RPMI8226 (cell line): Measurements from ENCODE around the gene ZCCHC8.
"Not testable (repeated sequence)": the region's sequence is repeated elsewhere in the genome, so short reads cannot be mapped to it uniquely, and the experiment has no call there.

Source experiments
- DNase-seq: peaks from one replicate; pipeline ENCODE4 v3.0.0-alpha.2; 2015

Gene ZCCHC8

DNA sequence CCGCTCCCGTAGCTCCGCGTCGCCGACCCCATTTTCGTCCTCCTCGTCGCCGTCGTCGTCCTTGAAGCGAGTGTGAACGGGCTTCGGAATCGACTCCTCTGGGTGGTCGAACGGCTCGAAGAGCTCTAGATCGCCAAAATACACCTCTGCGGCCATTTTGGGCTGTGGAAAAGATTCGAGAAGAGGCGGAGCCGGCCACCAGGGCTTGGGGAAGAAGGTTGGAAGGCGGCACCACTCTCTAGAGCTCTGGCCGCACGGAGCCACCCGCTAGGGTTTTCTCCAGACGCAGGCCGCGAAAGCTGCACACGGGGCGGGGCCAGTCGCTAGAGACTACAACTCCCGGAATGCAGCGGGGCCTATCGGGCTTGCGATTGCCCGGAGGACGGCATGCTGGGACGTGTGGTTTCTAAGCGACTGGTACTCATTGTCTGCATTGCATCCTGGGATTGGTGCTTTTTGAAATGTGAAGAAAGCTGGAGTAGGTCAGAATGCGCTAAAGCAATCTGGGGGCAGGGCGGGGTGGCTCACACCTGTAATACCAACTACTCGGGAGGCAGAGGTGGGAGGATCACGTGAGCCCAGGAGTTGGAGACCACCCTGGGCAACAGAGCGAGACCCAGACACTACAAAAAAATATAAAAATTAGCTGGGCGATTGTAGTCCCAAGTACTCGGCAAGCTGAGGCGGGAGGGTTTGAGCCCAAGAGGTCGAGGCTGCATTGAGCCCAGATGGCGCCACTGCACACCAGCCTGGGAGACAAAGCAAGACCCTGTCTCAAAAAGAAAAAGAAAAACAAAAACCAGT lies at the start of gene ZCCHC8:
Gene ZCCHC8 (minus strand): TSS at position 248 of the 804 bp plus-strand sequence. CDS start 92 bp downstream, at position 156.
- DNase-seq: peak; percentile 99

DNA sequence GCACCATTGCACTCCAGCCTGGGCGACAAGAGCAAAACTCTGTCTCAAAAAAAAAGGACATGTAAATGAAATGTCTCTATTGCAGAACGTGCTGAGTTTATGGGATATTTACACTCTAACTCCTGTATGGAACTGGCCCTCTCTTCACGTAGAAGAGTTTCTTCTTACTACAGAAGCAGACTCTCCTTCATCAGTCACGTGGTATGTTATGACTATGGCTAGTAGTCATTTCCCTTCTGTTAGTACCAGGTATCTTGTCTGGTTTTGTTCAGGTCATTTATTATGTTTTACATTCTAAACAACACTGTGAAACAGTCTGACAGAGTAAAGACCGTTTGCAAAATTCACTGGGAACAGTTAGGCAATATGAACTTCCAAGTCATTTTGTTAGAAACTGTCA lies 46.6 kb upstream of the ZCCHC8 start:
- DNase-seq: no peak

DNA sequence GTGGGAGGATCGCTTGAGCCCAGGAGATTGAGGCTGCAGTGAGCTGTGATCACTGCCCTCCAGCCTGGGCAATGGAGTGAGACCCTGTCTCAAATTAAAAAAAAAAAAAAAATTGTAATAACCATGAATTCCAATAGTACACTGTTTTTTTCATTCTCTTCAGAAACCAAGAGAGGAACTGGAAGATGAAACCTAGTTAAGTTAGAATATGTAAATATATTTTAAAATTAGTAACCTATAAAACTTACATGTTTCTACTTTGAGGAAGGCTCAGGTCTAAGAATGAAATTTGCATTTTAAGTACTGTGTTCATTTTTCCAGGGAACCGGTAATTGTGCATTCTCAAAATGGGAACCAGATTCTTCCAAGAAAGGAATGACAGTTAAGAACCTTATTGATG lies 45.1 kb upstream of the ZCCHC8 start:
- no peak for DNase-seq

DNA sequence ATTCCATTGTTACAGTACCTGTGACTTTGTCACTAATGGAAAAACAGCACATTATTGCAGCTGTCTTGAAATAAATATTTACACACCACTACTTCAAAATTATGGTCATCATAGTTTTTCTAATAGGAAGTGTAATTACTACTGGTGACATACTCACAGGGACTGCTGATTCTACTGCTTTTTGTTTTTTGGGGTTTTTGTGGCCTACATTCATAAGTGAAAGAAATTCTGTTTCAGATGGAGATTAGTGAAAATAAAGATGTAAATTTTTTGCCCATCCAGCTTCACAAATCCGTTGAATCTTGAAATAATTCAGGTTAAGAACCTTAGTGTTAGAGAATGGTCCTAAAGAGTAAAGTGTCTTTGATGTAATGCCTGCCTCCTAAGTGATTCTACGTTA lies 43.8 kb upstream of the ZCCHC8 start:
- DNase-seq: no peak

DNA sequence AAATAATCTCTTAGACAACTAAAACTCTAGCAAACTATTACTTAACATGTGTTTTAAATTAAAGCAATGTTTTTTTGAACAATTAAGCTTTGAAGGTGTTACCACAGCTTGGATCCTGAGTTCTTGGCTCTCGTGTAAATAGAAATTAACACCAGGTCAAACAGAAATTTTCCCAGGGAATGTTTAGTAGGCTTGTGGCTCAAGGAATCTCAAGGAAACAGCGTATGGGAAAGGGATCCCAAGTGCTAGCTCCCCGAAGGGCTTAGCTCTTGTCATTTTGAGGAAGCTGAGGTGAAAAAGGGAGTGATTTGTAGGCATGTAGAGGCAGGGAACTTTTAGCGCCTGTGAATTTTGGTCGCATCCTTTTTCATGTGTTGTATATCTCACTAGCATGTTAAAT lies 37.8 kb upstream of the ZCCHC8 start:
- no peak for DNase-seq

DNA sequence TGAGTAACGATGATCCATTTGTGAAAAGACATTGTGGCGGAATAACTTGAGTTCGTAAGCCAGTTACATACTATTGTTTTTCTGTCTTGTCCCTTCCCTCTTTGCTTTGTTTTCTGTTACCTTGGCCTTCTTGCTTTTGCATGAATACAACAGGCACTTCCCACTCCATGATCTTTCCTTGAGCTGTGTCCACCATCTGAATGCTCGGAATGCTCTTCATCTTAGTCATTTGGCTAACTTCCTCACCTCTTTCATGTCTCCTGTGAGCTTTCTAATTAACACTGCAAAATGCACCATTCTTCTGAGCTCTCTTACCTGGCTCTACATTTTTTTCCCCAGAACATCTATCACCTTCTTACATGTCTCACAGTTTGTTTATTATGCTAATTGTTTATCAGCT lies 36.3 kb upstream of the ZCCHC8 start:
- no peak for DNase-seq

DNA sequence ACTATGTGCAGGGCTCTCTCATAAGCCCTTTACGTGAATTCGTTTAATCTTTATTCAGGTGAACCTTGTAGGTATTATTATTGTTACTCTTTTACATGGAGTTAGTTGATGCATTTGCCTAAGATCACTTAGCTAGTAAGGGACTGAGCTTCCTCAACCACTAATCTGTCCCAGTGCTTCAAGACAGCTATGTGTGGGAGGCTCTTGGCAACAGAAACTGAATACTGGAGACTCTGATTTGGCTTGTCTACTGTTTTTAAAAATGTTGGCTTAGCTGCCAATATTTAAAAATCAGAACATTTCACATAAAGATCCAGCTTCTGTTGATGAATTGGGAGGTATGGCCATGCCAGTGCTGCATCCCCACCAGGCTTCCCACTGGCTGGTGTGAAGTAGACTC lies 33.1 kb upstream of the ZCCHC8 start:
- no peak for DNase-seq

DNA sequence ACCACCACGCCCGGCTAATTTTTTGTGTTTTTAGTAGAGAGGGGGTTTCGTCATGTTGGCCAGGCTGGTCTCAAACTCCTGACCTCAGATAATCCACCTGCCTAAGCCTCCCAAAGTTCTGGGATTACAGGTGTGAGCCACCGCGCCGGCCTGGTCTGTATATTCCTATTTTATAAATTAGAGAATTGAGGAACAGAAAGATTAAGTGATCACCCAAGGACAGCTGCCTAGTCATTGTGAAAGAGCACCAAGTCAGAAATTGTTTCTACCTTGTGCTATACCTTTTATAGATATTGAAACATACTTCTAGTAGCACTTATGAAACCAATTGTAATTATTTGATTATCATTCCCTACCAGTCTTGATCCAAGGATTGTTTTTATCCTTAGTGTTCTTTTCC lies 28.3 kb upstream of the ZCCHC8 start:
- DNase-seq: no peak

DNA sequence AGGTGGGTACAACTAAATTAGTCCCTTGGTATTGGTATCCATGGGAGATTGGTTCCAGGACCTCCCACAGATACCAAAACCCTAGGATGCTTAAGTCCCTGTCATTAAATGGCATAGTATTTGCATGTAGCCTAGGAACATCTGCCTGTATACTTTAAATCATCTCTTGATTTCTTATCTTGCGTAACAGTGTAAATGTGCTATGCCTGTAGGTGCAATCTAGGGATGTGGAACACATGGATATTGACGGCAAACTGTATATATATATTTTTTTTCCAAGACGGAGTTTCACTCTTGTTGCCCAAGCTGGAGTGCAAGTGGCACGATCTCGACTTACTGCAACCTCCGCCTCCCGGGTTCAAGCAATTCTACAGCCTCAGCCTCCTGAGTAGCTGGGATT lies 27.9 kb upstream of the ZCCHC8 start:
- no peak for DNase-seq

DNA sequence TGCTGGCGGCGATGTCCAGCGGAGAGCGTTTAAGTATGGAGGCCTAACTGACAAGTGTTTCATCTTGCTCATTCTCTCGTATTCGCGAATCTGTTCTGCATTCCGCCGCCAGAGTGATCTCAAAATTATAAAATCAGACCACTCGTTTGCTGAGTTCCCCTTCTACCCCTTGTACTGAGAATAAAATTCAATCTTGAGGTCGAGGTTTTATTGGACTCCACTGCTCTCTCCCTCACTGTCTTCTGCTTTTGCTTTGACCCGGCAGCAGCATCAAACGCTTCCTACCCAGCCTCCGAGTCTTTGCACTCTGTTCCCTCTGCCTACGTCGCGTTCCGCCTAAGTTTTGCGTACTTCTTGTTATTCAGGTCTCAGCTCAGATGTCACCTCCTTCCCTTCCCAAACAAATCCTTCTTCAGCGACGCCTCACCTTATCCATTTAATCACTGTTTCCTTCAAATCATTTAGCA lies 26.8 kb upstream of the ZCCHC8 start:
- peak; percentile 49 for DNase-seq

DNA sequence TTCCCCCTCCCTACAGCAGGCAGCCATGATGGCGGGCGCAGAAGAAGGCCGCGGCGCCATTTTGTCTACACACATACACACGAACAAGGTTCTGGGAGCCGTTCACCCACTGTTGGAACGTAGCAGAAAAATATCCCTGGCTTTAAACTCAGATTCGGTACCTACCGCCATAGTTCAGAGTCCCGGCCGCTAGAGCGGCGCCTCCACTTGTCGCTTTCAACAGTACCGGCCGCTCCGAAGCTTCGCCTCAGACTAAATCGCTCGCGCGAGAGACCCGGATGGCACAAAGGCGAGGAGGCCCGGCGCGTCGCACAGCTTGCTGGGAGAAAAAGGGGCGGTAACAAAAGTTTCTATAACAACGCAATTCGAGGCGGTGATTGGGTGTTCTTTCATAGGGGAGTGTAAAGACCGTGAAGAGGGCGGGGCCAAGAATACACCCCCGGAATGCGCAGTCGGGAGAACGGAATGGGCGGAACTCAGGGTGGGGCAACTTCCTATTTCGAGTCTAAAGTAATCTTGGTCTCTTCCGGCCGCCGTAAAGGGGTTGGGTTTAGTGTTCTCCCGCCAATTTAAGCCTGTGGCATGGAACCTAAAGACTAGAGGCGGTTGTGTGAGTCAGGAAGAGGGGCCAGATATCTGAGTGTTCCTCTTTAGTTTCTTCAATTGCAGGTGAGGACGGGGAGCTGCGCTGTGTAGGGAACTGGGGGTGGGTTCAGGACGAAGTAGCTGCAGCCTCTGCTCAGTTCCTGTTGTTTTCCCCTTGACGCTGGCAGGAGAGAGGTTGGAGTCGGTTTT lies 26.1 kb upstream of the ZCCHC8 start, which contains the start of the genes KNTC1 and RSRC2:
Gene KNTC1 (plus strand): TSS at position 567 of the 795 bp plus-strand sequence. CDS start 2,815 bp downstream, outside the sequence.
Gene RSRC2 (minus strand): TSS at position 254 of the 795 bp plus-strand sequence. CDS start 83 bp downstream, at position 171.
- peak; percentile 99 for DNase-seq

DNA sequence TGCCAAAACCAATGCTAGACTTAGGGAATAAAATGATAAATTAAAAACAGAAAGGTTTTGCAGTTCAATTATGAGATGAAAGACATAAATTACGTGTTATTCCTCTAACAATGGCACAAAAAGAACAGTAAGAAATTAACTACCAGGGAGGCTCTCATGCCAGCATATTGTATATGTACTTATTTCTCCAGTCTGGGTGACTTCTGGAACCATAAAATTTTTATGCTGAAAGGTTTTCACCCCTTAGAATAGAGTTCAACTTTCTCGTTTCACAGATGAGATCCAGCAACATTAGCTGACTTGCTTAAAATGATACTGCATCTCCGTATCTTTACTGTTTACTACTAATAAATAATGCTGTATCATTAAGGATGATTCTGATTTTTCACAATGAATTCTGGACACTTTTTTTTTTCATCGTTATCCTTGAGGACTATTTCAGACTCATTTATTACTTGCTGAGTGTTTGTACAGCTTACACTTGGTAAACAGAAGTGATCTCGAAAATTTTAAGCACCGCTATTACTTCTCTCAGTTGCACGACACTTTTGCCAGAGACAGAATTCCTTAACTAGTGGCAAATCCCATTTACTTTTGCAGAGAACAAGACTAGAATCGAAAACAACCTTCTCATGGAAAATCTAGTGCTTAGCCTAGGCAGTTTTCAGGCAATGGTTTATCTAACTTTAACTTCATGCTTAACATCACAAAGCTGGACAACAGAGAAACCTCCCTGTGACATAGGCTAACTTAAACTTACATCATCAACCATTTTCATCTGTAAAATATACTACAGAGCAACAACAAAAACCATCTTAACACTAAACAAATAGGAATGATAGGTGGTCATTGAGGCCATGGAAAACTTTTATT lies 23.4 kb upstream of the ZCCHC8 start:
- no peak for DNase-seq

DNA sequence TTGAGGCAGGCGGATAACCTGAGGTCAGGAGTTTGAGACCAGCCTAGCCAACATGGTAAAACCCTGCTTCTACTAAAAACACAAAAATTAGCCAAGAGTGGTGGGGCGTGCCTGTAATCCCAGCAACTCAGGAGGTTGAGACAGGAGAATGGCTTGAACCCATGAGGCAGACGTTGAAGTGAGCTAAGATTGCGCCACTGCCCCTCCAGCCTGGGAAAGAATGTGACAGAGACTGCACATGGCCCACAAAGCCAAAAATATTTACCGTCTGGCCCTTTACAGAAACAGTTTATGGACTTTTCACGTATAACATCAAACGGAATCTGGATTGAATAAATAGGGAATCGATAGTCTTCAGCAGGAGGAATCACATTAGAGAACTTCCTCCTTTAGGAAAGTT lies 22.5 kb upstream of the ZCCHC8 start:
- DNase-seq: no peak

DNA sequence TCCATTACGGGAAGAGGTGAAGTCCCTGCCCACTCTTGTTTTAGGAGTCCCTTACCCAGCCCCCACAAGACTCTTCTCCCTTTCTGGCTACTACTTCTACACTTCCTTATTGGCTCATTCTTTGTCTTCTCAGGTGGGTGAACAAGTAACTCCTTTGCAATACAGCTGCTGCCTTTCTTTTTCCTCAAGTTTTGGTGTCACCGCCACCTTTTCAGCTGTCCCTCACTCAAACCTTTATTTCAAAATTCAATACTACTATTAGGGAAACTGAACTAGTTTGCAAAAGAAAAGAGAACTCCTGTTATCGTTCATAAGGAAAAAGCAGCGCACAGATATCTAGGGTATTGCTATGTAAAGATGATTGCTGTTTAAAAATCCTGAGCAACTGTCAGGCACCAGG lies 19.9 kb upstream of the ZCCHC8 start:
- DNase-seq: no peak

DNA sequence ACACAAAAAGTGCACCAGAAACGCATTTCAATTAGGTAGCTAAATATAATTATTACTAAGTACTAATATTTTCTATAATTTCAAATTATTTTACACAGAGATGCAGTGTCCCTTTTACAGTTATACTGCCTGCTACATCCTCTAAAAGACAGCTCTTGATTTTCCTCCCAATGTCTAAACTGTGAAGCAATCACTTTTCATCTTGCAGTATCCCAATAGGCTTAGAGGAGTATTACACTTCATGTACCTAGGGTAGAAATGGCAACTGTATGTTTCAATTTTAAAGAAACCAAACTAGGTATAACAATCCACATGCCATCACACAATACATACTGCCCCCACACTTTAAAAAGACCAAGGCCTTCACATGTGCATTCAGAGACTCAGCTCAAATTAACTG lies 18.7 kb upstream of the ZCCHC8 start:
- DNase-seq: no peak

DNA sequence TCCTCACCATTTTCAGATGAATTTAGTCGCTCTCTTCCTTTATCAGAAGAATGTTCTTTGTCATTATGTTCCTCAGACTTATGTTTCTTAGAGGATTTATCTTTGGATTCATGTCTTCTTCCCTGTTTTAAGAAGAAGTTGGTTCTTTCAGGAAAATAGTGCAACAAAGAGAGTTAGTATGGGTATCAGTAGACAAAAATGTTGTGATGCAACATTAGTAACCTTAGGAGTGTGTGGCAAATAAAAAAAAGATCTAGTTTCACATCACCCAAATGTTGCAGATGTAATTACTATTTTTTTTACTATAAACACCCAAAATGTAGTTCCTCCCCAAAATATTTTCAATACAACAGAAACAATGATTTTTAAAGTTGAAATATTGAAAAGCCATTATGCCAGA lies 18.2 kb upstream of the ZCCHC8 start:
- no peak for DNase-seq

DNA sequence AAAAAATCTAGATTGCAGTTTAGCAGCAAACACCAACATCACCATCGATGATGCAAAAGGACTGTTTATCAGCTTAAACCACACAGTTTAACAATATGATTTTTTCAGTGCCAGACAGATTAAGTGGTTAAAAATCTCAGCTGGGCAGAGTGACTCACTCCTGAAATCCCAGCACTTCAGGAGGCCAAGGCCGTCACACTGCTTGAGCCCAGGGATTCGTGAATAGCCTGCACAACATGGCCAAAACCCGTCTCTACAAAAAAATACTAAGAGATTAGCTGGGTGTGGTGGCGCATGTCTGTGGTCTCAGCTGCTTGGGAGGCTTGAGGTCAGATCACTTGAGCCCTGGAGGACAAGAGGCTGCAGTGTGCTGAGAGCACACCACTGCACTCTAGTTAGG lies 17.1 kb upstream of the ZCCHC8 start:
- DNase-seq: no peak

DNA sequence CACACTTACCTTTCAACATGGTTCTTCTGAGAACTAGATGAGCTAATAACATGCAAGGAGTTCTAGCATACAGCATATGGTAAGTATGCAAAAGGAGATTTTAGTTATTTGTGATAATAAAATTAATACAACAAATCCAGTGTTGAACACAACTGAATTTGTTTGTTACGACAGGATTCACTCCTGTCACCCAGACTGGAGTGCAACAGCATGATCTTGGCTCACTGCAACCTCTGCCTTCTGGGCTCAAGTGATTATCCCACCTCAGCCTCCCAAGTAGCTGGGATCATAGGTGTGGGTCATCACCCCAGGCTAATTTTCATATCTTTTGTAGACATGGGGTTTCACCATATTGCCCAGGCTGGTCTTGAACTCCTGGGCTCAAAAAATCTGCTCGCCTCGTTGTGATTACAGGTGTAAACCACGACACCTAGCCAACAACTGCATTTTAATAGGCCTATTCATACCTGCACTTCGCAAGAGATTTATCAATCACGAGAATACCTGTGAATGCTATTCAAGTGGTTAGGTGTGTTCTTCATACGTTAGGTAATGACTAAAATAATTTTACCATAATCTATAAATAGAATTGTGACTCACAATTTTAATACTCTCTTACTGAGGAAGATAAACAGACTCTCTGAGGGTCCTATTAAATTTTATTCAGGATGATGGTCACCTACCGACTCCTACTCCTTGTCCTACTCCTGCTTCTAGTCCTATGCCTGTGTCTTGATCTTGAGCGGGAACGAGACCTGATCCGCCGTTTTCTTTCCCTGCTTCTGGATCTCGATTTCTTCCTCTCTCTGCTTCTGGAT lies 16.0 kb upstream of the ZCCHC8 start:
- no peak for DNase-seq

DNA sequence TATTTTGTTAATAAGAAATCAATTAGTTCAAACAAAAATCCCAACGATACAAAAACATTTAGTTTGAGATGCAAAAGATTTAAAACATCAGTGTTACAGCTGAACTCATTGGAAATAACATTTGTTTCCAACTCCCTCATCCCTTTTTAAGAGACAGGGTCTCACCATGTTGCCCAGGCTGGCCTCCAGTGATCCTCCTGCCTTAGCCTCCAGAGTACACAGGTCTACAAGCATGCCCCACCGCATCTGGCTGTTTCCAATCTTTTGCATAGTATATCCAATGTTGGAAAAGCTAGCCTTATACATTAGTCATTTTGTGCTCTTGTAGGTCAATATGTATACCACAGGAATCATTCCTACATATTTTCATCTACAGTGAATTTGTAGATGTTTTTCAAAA lies 14.5 kb upstream of the ZCCHC8 start:
- no peak for DNase-seq

DNA sequence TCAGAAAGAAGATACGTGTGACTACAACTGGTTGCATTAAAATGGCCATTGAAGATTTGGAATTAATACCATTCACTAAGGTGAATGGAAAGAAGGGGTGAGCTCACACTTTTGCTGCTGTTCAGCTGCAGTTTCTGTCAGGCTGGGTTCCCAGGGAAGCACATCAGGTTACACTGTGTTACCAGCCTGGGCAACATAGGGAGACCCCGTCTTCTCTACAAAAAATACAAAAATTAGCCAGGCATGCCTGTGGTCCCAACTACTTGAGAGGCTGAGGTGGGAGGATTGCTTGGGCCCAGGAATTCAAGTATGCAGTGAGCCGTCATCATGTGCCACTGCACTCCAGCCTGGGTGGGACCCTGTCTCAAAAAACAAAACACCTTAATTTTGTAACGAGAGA lies 12.9 kb upstream of the ZCCHC8 start:
- no peak for DNase-seq

DNA sequence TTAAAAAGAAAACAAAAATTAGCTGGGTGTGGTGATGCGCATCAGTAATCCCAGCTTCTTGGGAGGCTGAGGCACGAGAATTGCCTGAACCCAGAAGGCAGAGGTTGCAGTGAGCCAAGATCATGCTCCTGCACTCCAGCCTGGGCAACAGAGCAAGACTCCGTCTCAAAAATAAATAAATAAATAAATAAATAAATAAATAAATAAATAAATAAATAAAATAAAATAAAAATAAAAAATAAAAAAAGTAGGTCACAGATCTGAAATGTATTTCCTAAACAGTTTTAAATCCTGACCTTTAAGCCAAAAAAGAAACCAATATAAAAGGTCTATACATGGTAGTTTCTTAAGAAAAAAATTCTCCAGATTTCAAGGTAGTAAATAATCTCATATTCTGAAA lies 12.3 kb upstream of the ZCCHC8 start:
- DNase-seq: not testable (repeated sequence)

DNA sequence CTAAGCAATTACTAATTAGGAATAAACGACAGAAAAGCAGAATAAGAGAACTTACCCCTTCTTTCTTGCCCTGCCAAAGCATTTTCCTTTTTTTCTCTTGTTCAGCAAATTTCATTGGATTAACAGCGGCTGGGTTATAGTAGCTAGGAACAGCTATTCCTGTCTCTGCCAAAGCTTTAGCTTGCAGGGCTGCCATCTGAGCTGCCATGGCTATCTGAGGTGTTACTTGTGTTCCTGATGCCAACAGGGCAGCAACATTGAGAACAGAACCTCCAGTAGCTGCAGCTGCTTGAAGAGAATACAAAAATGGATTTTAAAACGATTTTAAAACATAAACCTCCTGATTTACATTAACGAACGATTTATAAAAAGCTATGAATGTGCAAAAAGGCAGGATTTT lies 7.4 kb upstream of the ZCCHC8 start:
- DNase-seq: no peak
